Transverse colon (tissue), 4 donors: Measurements from ENCODE around the gene MRPL20. TPM values are rescaled to one million over a fixed set of nuclear protein-coding genes. Genes with fewer than 3 reads are reported as not detected.

Source experiments
- DNase-seq: peaks from one replicate; pipeline ENCODE4 v3.0.0-alpha.2; 2019
- H3K27ac ChIP-seq, 4 donors: fragments of 200-600 bp; sonication (generic); 2 replicates each; pipeline ENCODE4 v1.5.1; 2016 to 2018; ENCODE audit warnings: inconsistent platforms in 4 of 4
- H3K27me3 ChIP-seq: fragments of 200-600 bp; sonication (generic); 2 replicates; pipeline ENCODE4 v1.5.1; 2017; ENCODE audit warnings: inconsistent platforms
- H3K36me3 ChIP-seq, 4 donors: fragments of 200-600 bp; sonication (generic); 2 replicates each; pipeline ENCODE4 v1.5.1; 2017 to 2019; ENCODE audit warnings: inconsistent platforms in 4 of 4
- H3K4me1 ChIP-seq, 4 donors: fragments of 200-600 bp; sonication (generic); 2 replicates each; pipeline ENCODE4 v1.5.1; 2017 to 2020; ENCODE audit warnings: inconsistent platforms in 4 of 4
- H3K4me3 ChIP-seq, 4 donors: fragments of 200-600 bp; sonication (generic); 1 replicate in 1 of 4; 2 replicates in 3 of 4; pipeline versions ENCODE4 v1.5.1 to v1.6.1; 2017 to 2019; ENCODE audit warnings: inconsistent platforms in 4 of 4
- H3K9me3 ChIP-seq, 2 donors: fragments of 200-600 bp; sonication (generic); 2 replicates each; pipeline ENCODE4 v1.5.1; 2017 to 2019; ENCODE audit warnings: inconsistent platforms in 2 of 2
- CTCF ChIP-seq, 5 experiments: fragments of 200-600 bp in 3 of 5; fragments of 450-650 bp in 2 of 5; sonication (generic) in 3 of 5; IDR thresholded peaks; 1 replicate in 2 of 5; 2 replicates in 3 of 5; pipeline ENCODE4 v1.5.1; 2016 to 2017; ENCODE audit warnings: antibody characterized with exemption in 5 of 5, inconsistent platforms in 3 of 5, mild to moderate bottlenecking in 2 of 5, moderate library complexity in 1 of 5
- EP300 ChIP-seq: sonication (generic); formaldehyde crosslinking; IDR thresholded peaks from one replicate; pipeline ENCODE4 v1.6.1; 2017; ENCODE audit warnings: antibody characterized with exemption, low read depth
- POLR2A ChIP-seq: fragments of 450-650 bp; IDR thresholded peaks from one replicate; pipeline ENCODE4 v1.6.1; 2016; ENCODE audit warnings: antibody characterized with exemption, mild to moderate bottlenecking, moderate library complexity
- POLR2AphosphoS5 ChIP-seq, 3 donors: sonication (generic); formaldehyde crosslinking; IDR thresholded peaks; one replicate each; pipeline ENCODE4 v1.6.1; 2016; ENCODE audit warnings: antibody characterized with exemption in 3 of 3
- WGBS, 2 donors: methylation state at CpG; one replicate each; pipeline ENCODE4 v1.1.5; 2018; ENCODE audit warnings: low coverage in 1 of 2; 5-methylcytosine and 5-hydroxymethylcytosine counted together
- in situ Hi-C, 4 donors: fragments of 200-750 bp; cut with MboI; loops; one replicate each; pipeline versions ENCODE4 v1.15.0 to v1.15.1; 2017; ENCODE audit warnings: low sequenced_read_pairs in 3 of 4, low pct_ligation_motif_present in 1 of 4, low pct_unique_long_range_greater_than_20kb in 1 of 4
- intact Hi-C: fragments of 100-400 bp; cut with DNase I; formaldehyde crosslinking; loops from one replicate; pipeline ENCODE4 v1.15.1; 2023; ENCODE audit warnings: low total_unique reads
- total RNA-seq, 4 donors: library from RNA; depleted of rRNA; stranded (reverse); fragments of >200 nt; gene quantifications; one replicate each; pipeline ENCODE4 v1.1.0, GENCODE V29; 2016

MRPL20 gene
- total RNA-seq, 4 donors from 2014 or later: 40.0 to 183 (median 97.0) TPM

GRCh38 chr1:1401457-1402010 lies 5.6 kb downstream of the MRPL20 start:
- in situ Hi-C loops: no loop called here
- WGBS, 2 donors: 89 to 92% methylated on average over 5 to 7 of the region's 7 CpGs

GRCh38 chr1:1400576-1401456 lies 6.3 kb downstream of the MRPL20 start:
- intact Hi-C loops (loop anchor here (5.0 kb wide), 1 partner anchor 36 kb away; the partner anchor contains the start of gene VWA1), in situ Hi-C loops (no loop called here)
- WGBS, 2 donors: 83 to 90% methylated on average over 4 to 19 of the region's 22 CpGs
- TF ChIP-seq POLR2A (no peak), POLR2AphosphoS5 (IDR thresholded peaks at IDR 0.05) (peak in 1 of 3 donors; percentile 2)
- no peak for DNase-seq
- Histone ChIP-seq H3K4me3 (peak overlapping the region in 1 of 4 donors; percentile 79), H3K9me3 (no peaks in the 10 kb centered on the region), H3K4me1 (peaks cover 20 to 37% (median 28%) of the 10 kb centered on the region in 4 donors), H3K27ac (peak overlapping the region in 3 of 4 donors; percentile 86 to 94 (median 90)), H3K27me3 (no peaks in the 10 kb centered on the region), H3K36me3 (peaks cover 0 to 22% (median 3%) of the 10 kb centered on the region in 4 donors)

More at GRCh38 chr1:1401457-1402010, 5.6 kb downstream of the MRPL20 start:
- H3K27me3 ChIP-seq: no peaks in the 10 kb centered on the region
- TF ChIP-seq EP300 (no peak), POLR2A (no peak), CTCF (IDR thresholded peaks at IDR 0.05) (no peak), POLR2AphosphoS5 (IDR thresholded peaks at IDR 0.05) (no peak)
- no peak overlapping the region for H3K27ac ChIP-seq
- peaks cover 0 to 22% (median 2%) of the 10 kb centered on the region in 4 donors for H3K36me3 ChIP-seq
- no peaks in the 10 kb centered on the region for H3K9me3 ChIP-seq
- no peak for DNase-seq
- intact Hi-C loops: loop anchor here (5.0 kb wide), 1 partner anchor 36 kb away; the partner anchor contains the start of gene VWA1
- no peak overlapping the region for H3K4me3 ChIP-seq
- peaks cover 25 to 45% (median 35%) of the 10 kb centered on the region in 4 donors for H3K4me1 ChIP-seq

GRCh38 chr1:1399872-1400575 lies 7.1 kb downstream of the MRPL20 start:
- Histone ChIP-seq H3K4me1 (peaks cover 15 to 32% (median 25%) of the 10 kb centered on the region in 4 donors), H3K36me3 (peaks cover 0 to 18% (median 7%) of the 10 kb centered on the region in 4 donors), H3K27ac (peak overlapping the region; percentile 86 to 94 (median 89)), H3K4me3 (peak overlapping the region; percentile 79 to 98 (median 87)), H3K9me3 (no peaks in the 10 kb centered on the region), H3K27me3 (no peaks in the 10 kb centered on the region)
- in situ Hi-C loops: no loop called here
- WGBS, 2 donors: 0 to 5% methylated on average over 1 to 34 of the region's 34 CpGs
- no peak for DNase-seq
- TF ChIP-seq EP300 (no peak), CTCF (IDR thresholded peaks at IDR 0.05) (no peak), POLR2AphosphoS5 (IDR thresholded peaks at IDR 0.05) (peak in 1 of 3 donors; percentile 43), POLR2A (no peak)
- intact Hi-C loops: loop anchor here (5.0 kb wide), 1 partner anchor 37 kb away; the partner anchor contains the start of gene VWA1

GRCh38 chr1:1399187-1399871 lies 7.8 kb downstream of the MRPL20 start, which contains the start of gene CCNL2:
Gene CCNL2 (minus strand): TSS chr1:1399335. CDS start chr1:1399306, 29 bp downstream.
- no peaks in the 10 kb centered on the region for H3K27me3 ChIP-seq
- peaks cover 15 to 32% (median 22%) of the 10 kb centered on the region in 4 donors for H3K4me1 ChIP-seq
- 0% methylated on average over 46 of the region's 86 CpGs; no CpG with 5 or more reads in 1 of the 2 donors for WGBS, 2 donors
- no peaks in the 10 kb centered on the region for H3K9me3 ChIP-seq
- intact Hi-C loops (no loop called here), in situ Hi-C loops (no loop called here)
- TF ChIP-seq CTCF (IDR thresholded peaks at IDR 0.05) (peak; percentile 56 to 92 (median 70)), POLR2AphosphoS5 (IDR thresholded peaks at IDR 0.05) (peak; percentile 75 to 84 (median 84)), EP300 (no peak), POLR2A (peak; percentile 74)
- DNase-seq: peak; percentile 99
- peaks cover 0 to 22% (median 10%) of the 10 kb centered on the region in 4 donors for H3K36me3 ChIP-seq
- H3K4me3 ChIP-seq: peak within 1 kb of the TSS; percentile 79 to 98 (median 93)
- H3K27ac ChIP-seq: peak within 1 kb of the TSS; percentile 86 to 94 (median 89)
